Hematopoietic multipotent progenitor cell treated with erythropoietin and hydrocortisone succinate and interleukin-3 and kit ligand, for 17 days (in vitro differentiated cells): Measurements from ENCODE around the gene CEACAM1.
"Not testable (repeated sequence)": the region's sequence is repeated elsewhere in the genome, so short reads cannot be mapped to it uniquely, and the experiment has no call there.

ENCODE experiments used
- DNase-seq: peaks from one replicate; pipeline ENCODE4 v3.0.0-alpha.2; 2015; ENCODE audit warnings: low spot score

CEACAM1 gene

GRCh38 chr19:42548552-42548951 is 20.3 kb upstream of the CEACAM1 start:
- no peak for DNase-seq

GRCh38 chr19:42547929-42548328 is 19.6 kb upstream of the CEACAM1 start:
- DNase-seq, result no peak

GRCh38 chr19:42546831-42547500 is 18.7 kb upstream of the CEACAM1 start:
- no peak for DNase-seq

- DNase-seq, result no peak
Measured at GRCh38 chr19:42544146-42544545, 15.9 kb upstream of the CEACAM1 start.

GRCh38 chr19:42542791-42543190 is 14.5 kb upstream of the CEACAM1 start:
- no peak for DNase-seq

- DNase-seq, result no peak
Measured at GRCh38 chr19:42540071-42540553, 11.8 kb upstream of the CEACAM1 start.

GRCh38 chr19:42538841-42539709 is 10.8 kb upstream of the CEACAM1 start:
- no peak for DNase-seq

GRCh38 chr19:42535276-42535675 is 7.0 kb upstream of the CEACAM1 start:
- DNase-seq, result not testable (repeated sequence)

- no peak for DNase-seq
Measured at GRCh38 chr19:42534391-42534790, 6.1 kb upstream of the CEACAM1 start.

GRCh38 chr19:42532891-42533290 is 4.6 kb upstream of the CEACAM1 start:
- DNase-seq, result no peak

GRCh38 chr19:42531313-42531712 is 3.0 kb upstream of the CEACAM1 start:
- DNase-seq, result no peak

- peak; percentile 34 for DNase-seq
Measured at GRCh38 chr19:42529248-42529764, 1.0 kb upstream of the CEACAM1 start.

GRCh38 chr19:42524943-42525342 is 3.3 kb downstream of the CEACAM1 start:
- DNase-seq, result no peak

GRCh38 chr19:42524250-42524649 is 4.0 kb downstream of the CEACAM1 start:
- no peak for DNase-seq

GRCh38 chr19:42522262-42522661 is 6.0 kb downstream of the CEACAM1 start:
- DNase-seq, result not testable (repeated sequence)

- no peak for DNase-seq
Measured at GRCh38 chr19:42521346-42522030, 6.8 kb downstream of the CEACAM1 start.

- no peak for DNase-seq
Measured at GRCh38 chr19:42519108-42519507, 9.2 kb downstream of the CEACAM1 start.

- no peak for DNase-seq
Measured at GRCh38 chr19:42516771-42517170, 11.5 kb downstream of the CEACAM1 start.

- no peak for DNase-seq
Measured at GRCh38 chr19:42515241-42515832, 12.9 kb downstream of the CEACAM1 start.

- no peak for DNase-seq
Measured at GRCh38 chr19:42514449-42514848, 13.8 kb downstream of the CEACAM1 start.

- DNase-seq, result no peak
Measured at GRCh38 chr19:42512743-42513304, 15.5 kb downstream of the CEACAM1 start.
